ENCODE measurements around the gene PRSS22.

Gene PRSS22

GRCh38 chr16:2857451-2858244 is at the start of gene PRSS22:
PRSS22 (minus strand) TSS chr16:2858170; CDS start chr16:2858104, 66 bp downstream.
- DNase-seq (ENCODE audit: low read depth in 2 of 2, low spot score in 1 of 2) = no peak

- peak in 1 of 2 donors; percentile 15 for DNase-seq (ENCODE audit: low read depth in 2 of 2, low spot score in 1 of 2)
Observed at GRCh38 chr16:2907084-2907753, 49.2 kb upstream of the PRSS22 start.

GRCh38 chr16:2905988-2906387 is 48.0 kb upstream of the PRSS22 start:
- DNase-seq (ENCODE audit: low read depth in 2 of 2, low spot score in 1 of 2) = no peak

- peak; percentile 70 to 73 for DNase-seq (ENCODE audit: low read depth in 2 of 2, low spot score in 1 of 2)
Observed at GRCh38 chr16:2905241-2905987, 47.4 kb upstream of the PRSS22 start.

- no peak for DNase-seq (ENCODE audit: low read depth in 2 of 2, low spot score in 1 of 2)
Observed at GRCh38 chr16:2904922-2905240, 46.9 kb upstream of the PRSS22 start.

GRCh38 chr16:2904100-2904921 is 46.3 kb upstream of the PRSS22 start:
- DNase-seq (ENCODE audit: low read depth in 2 of 2, low spot score in 1 of 2) = peak; percentile 34 to 37

GRCh38 chr16:2902337-2903130 is 44.6 kb upstream of the PRSS22 start:
- no peak for DNase-seq (ENCODE audit: low read depth in 2 of 2, low spot score in 1 of 2)

- DNase-seq (ENCODE audit: low read depth in 2 of 2, low spot score in 1 of 2) = no peak
Observed at GRCh38 chr16:2900526-2901075, 42.6 kb upstream of the PRSS22 start.

- DNase-seq (ENCODE audit: low read depth in 2 of 2, low spot score in 1 of 2) = no peak
Observed at GRCh38 chr16:2899564-2900072, 41.6 kb upstream of the PRSS22 start.

GRCh38 chr16:2898831-2899563 is 41.0 kb upstream of the PRSS22 start:
- no peak for DNase-seq (ENCODE audit: low read depth in 2 of 2, low spot score in 1 of 2)

- no peak for DNase-seq (ENCODE audit: low read depth in 2 of 2, low spot score in 1 of 2)
Observed at GRCh38 chr16:2897110-2897509, 39.1 kb upstream of the PRSS22 start.

- DNase-seq (ENCODE audit: low read depth in 2 of 2, low spot score in 1 of 2) = no peak
Observed at GRCh38 chr16:2896480-2897010, 38.6 kb upstream of the PRSS22 start.

- DNase-seq (ENCODE audit: low read depth in 2 of 2, low spot score in 1 of 2) = no peak
Observed at GRCh38 chr16:2895813-2896212, 37.8 kb upstream of the PRSS22 start.

GRCh38 chr16:2894231-2894630 is 36.3 kb upstream of the PRSS22 start:
- no peak for DNase-seq (ENCODE audit: low read depth in 2 of 2, low spot score in 1 of 2)

GRCh38 chr16:2884041-2884451 is 26.1 kb upstream of the PRSS22 start:
- DNase-seq (ENCODE audit: low read depth in 2 of 2, low spot score in 1 of 2) = no peak

- DNase-seq (ENCODE audit: low read depth in 2 of 2, low spot score in 1 of 2) = no peak
Observed at GRCh38 chr16:2883458-2883908, 25.5 kb upstream of the PRSS22 start.

GRCh38 chr16:2882650-2883457 is 24.9 kb upstream of the PRSS22 start, which contains the start of gene FLYWCH2:
FLYWCH2 (plus strand) TSS chr16:2883215; CDS start chr16:2896450, 13,235 bp downstream.
- DNase-seq (ENCODE audit: low read depth in 2 of 2, low spot score in 1 of 2) = peak; percentile 98 to 100

All from stimulated activated CD8-positive, alpha-beta memory T cell treated with anti-CD3 and anti-CD28 coated beads, Interleukin-4, amount 100 ng/mL, for 4 hours (primary cell).